SU-DHL-6 (cell line): ENCODE results near the gene SORL1-AS1.

Source experiments
- CTCF ChIP-seq: fragments of 200-600 bp; sonication (generic); IDR thresholded peaks from one replicate; pipeline ENCODE4 v1.5.1; 2017; ENCODE audit warnings: antibody characterized with exemption, mild to moderate bottlenecking, low read length, moderate library complexity; ENCODE audit not compliant: insufficient read depth, poor library complexity, severe bottlenecking
- EZH2phosphoT487 ChIP-seq: fragments of 200-600 bp; sonication (generic), shearing (Covaris generic); conservative IDR thresholded peaks from 2 replicates; pipeline ENCODE4 v1.6.1; 2018; ENCODE audit warnings: mild to moderate bottlenecking, antibody characterized with exemption, low read length, moderate library complexity, mixed read lengths

GRCh38 chr11:121488170-121488569, 35.4 kb upstream of the SORL1-AS1 start:
- no peak for TF ChIP-seq CTCF
- TF ChIP-seq EZH2phosphoT487: no peak
